K562 (cell line): ENCODE results near the gene NACC1. TPM values are rescaled to one million over a fixed set of nuclear protein-coding genes. Genes with fewer than 3 reads are reported as not detected.

Experiments
- ADNP ChIP-seq: fragments of 200-800 bp; sonication (Bioruptor generic); IDR thresholded peaks from 2 replicates; pipeline ENCODE4 v1.6.1; 2016; ENCODE audit warnings: missing genetic modification characterization, missing compliant biosample characterization
- ARHGAP35 ChIP-seq: fragments of 450-650 bp; IDR thresholded peaks from 2 replicates; pipeline ENCODE4 v1.6.1; 2018; ENCODE audit not compliant: partially characterized antibody
- CBX2 ChIP-seq: fragments of 200-600 bp; sonication (generic); IDR thresholded peaks from one replicate; pipeline ENCODE4 v1.6.1; 2012; ENCODE audit warnings: mild to moderate bottlenecking, low read length, inconsistent platforms; ENCODE audit not compliant: insufficient read depth, poor library complexity, severe bottlenecking
- ESRRB ChIP-seq: fragments of 250-450 bp; sonication (Bioruptor Pico); IDR thresholded peaks from 2 replicates; pipeline ENCODE4 v1.5.0; 2020; ENCODE audit warnings: mild to moderate bottlenecking, moderate library complexity, borderline replicate concordance
- FOXJ2 ChIP-seq: fragments of 200-800 bp; sonication (Bioruptor generic); IDR thresholded peaks from 2 replicates; pipeline ENCODE4 v1.6.1; 2016; ENCODE audit warnings: missing genetic modification characterization, missing compliant biosample characterization
- HDAC1 ChIP-seq, 2 experiments: fragments of 450-650 bp; IDR thresholded peaks; 2 replicates each; pipeline ENCODE4 v1.6.1; 2016 to 2017; ENCODE audit warnings: inconsistent platforms in 1 of 2, mild to moderate bottlenecking in 1 of 2, moderate library complexity in 1 of 2
- HNRNPLL ChIP-seq: fragments of 200-400 bp; formaldehyde crosslinking; IDR thresholded peaks from 2 replicates; pipeline ENCODE4 v1.6.1; 2017; ENCODE audit warnings: low read length, low read depth, mild to moderate bottlenecking; ENCODE audit not compliant: poor library complexity, severe bottlenecking
- MEIS2 ChIP-seq: fragments of 450-650 bp; IDR thresholded peaks from 2 replicates; pipeline ENCODE4 v1.6.1; 2014; ENCODE audit warnings: mild to moderate bottlenecking; ENCODE audit not compliant: partially characterized antibody
- MYNN ChIP-seq, 2 experiments: sonication (generic); formaldehyde crosslinking in 1 of 2; IDR thresholded peaks; 2 replicates each; pipeline versions ENCODE4 v1.5.0 to v1.6.1; 2016 to 2020; ENCODE audit warnings: antibody characterized with exemption in 1 of 2, missing genetic modification reagents in 1 of 2
- POLR2AphosphoS2 ChIP-seq: IDR thresholded peaks from 2 replicates; pipeline ENCODE4 v1.6.1; 2012; ENCODE audit warnings: low read length, improper control_type of control experiment
- ZNF175 ChIP-seq: fragments of 200-800 bp; sonication (Bioruptor generic); IDR thresholded peaks from 2 replicates; pipeline ENCODE4 v1.6.1; 2016; ENCODE audit warnings: low read depth, mild to moderate bottlenecking, missing genetic modification characterization, missing compliant biosample characterization
- ZNF449 ChIP-seq: fragments of 250-450 bp; sonication (Bioruptor Pico); IDR thresholded peaks from 2 replicates; pipeline ENCODE4 v1.8.0; 2022; ENCODE audit warnings: moderate library complexity, mild to moderate bottlenecking, inconsistent platforms
- ZNF586 ChIP-seq: fragments of 450-650 bp; formaldehyde crosslinking; conservative IDR thresholded peaks from 2 replicates; pipeline ENCODE4 v1.4.0; 2020; ENCODE audit warnings: mild to moderate bottlenecking, moderate library complexity
- polyA plus RNA-seq, 8 experiments: library from polyadenylated mRNA; depleted of rRNA in 4 of 8; stranded (reverse) in 5 of 8; unstranded in 3 of 8; fragments of >200 nt; fragmentation: Nextera tagmentation in 2 of 8; fragmentation: Illumina TruSeq in 1 of 8; extraction: Ambion mirVana in 2 of 8; extraction: Trizol in 1 of 8; gene quantifications; 2 replicates each; pipeline versions ENCODE4 v1.2.1 to v1.2.3, GENCODE V29; 2011 to 2014; ENCODE audit warnings: inconsistent platforms in 1 of 8, missing spikeins in 1 of 8
- total RNA-seq, 7 experiments: library from RNA; depleted of rRNA in 6 of 7; stranded (reverse); fragments of >200 nt in 6 of 7; fragmentation: Illumina TruSeq in 2 of 7; extraction: Trizol in 2 of 7; gene quantifications; 2 replicates each; pipeline versions ENCODE4 v1.2.1 to v1.2.3, GENCODE V29; 2011 to 2021; ENCODE audit warnings: low replicate concordance in 1 of 7
- TF ChIP-seq, protein P1 (sequence below): fragments of 200-400 bp; formaldehyde crosslinking; IDR thresholded peaks from 2 replicates; pipeline ENCODE4 v1.6.1; 2017; ENCODE audit warnings: mild to moderate bottlenecking, low read depth, low read length, moderate library complexity
- TF ChIP-seq, protein P2 (sequence below): fragments of 250-450 bp; sonication (Bioruptor Pico); IDR thresholded peaks from 2 replicates; pipeline ENCODE4 v1.8.0; 2022; ENCODE audit warnings: inconsistent platforms

Gene NACC1
- total and polyA plus RNA-seq, 9 of the 15 experiments (the other 6 are each of a cell fraction or from before 2014, with no cell fraction given): 0.04 to 96.6 (median 25.8) TPM

DNA sequence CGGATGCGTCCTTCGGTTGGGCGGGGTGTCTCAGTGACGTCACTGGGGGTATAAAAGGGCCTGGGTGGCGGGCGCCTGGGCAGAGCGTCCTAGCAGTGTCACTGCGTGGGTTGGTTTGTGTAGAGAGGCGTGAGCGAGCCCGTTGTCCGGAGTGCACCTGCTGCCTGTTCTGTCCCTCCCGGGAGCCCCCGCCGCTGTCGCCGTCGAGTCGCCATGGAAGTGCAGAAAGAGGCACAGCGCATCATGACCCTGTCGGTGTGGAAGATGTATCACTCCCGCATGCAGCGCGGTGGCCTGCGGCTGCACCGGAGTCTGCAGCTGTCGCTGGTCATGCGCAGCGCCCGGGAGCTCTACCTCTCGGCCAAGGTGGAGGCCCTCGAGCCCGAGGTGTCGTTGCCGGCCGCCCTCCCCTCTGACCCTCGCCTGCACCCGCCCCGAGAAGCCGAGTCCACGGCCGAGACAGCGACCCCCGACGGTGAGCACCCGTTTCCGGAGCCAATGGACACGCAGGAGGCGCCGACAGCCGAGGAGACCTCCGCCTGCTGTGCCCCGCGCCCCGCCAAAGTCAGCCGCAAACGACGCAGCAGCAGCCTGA lies 35.0 kb downstream of the NACC1 start (continued):
- no peak for TF ChIP-seq ZNF449
- TF ChIP-seq ESRRB (CRISPR knock-in tag): no peak
- no peak for TF ChIP-seq ZNF175
- TF ChIP-seq, protein P1, sequence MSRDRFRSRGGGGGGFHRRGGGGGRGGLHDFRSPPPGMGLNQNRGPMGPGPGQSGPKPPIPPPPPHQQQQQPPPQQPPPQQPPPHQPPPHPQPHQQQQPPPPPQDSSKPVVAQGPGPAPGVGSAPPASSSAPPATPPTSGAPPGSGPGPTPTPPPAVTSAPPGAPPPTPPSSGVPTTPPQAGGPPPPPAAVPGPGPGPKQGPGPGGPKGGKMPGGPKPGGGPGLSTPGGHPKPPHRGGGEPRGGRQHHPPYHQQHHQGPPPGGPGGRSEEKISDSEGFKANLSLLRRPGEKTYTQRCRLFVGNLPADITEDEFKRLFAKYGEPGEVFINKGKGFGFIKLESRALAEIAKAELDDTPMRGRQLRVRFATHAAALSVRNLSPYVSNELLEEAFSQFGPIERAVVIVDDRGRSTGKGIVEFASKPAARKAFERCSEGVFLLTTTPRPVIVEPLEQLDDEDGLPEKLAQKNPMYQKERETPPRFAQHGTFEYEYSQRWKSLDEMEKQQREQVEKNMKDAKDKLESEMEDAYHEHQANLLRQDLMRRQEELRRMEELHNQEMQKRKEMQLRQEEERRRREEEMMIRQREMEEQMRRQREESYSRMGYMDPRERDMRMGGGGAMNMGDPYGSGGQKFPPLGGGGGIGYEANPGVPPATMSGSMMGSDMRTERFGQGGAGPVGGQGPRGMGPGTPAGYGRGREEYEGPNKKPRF: no peak
- TF ChIP-seq ARHGAP35: peak; percentile 62
- no peak for TF ChIP-seq FOXJ2 (tag)
- TF ChIP-seq MEIS2: peak; percentile 63
- peak; percentile 98 for TF ChIP-seq POLR2AphosphoS2
- peak in 1 of 2 experiments; percentile 76; a peak in 2 of 4 replicates for TF ChIP-seq HDAC1 (IDR thresholded peaks at IDR 0.05)
- no peak for TF ChIP-seq ADNP (tag)
- TF ChIP-seq CBX2: no peak
- TF ChIP-seq, protein P2, sequence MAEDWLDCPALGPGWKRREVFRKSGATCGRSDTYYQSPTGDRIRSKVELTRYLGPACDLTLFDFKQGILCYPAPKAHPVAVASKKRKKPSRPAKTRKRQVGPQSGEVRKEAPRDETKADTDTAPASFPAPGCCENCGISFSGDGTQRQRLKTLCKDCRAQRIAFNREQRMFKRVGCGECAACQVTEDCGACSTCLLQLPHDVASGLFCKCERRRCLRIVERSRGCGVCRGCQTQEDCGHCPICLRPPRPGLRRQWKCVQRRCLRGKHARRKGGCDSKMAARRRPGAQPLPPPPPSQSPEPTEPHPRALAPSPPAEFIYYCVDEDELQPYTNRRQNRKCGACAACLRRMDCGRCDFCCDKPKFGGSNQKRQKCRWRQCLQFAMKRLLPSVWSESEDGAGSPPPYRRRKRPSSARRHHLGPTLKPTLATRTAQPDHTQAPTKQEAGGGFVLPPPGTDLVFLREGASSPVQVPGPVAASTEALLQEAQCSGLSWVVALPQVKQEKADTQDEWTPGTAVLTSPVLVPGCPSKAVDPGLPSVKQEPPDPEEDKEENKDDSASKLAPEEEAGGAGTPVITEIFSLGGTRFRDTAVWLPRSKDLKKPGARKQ: no peak
- peak; percentile 97 for TF ChIP-seq HNRNPLL
- no peak for TF ChIP-seq ZNF586 (CRISPR knock-in tag)
- TF ChIP-seq MYNN (IDR thresholded peaks at IDR 0.05): peak; percentile 52
- no peak for TF ChIP-seq MYNN (CRISPR knock-in tag; IDR thresholded peaks at IDR 0.05)
